T follicular helper cell (primary cell): ENCODE data around the gene MACROD1.
"Not testable (repeated sequence)": the region's sequence is repeated elsewhere in the genome, so short reads cannot be mapped to it uniquely, and the experiment has no call there.

Source experiments
- DNase-seq: peaks from one replicate; pipeline ENCODE4 v3.0.0-alpha.2; 2020; ENCODE audit warnings: low read depth

Gene MACROD1

GRCh38 chr11:64056861-64057260 lies 109.1 kb downstream of the MACROD1 start:
- no peak for DNase-seq

- DNase-seq = no peak
Measured at GRCh38 chr11:64056213-64056785, 109.6 kb downstream of the MACROD1 start.

- DNase-seq = no peak
Measured at GRCh38 chr11:64055077-64055476, 110.8 kb downstream of the MACROD1 start.

DNA sequence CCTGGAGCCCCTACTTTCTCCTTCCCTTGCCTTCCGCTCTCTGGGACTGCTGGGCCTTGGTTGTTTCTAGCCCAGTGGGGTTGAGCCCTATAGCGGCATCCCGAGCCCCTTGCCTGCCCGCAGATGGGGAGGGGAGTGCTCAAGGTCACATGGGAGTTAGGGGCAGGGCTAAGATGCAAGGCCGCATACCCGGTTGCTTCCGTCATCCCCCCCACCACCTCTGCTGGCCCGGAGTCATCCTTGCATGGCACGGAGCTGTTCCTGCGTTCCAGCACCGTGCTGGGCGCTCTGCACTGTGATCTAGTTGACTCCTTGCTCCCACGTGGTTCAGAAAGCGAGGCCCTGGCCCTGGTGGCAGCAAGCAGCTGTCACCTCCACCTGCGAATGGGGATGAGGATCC lies 112.2 kb downstream of the MACROD1 start:
- no peak for DNase-seq

- no peak for DNase-seq
Measured at GRCh38 chr11:64052938-64053622, 112.8 kb downstream of the MACROD1 start.

GRCh38 chr11:64052436-64052835 lies 113.5 kb downstream of the MACROD1 start:
- no peak for DNase-seq

DNA sequence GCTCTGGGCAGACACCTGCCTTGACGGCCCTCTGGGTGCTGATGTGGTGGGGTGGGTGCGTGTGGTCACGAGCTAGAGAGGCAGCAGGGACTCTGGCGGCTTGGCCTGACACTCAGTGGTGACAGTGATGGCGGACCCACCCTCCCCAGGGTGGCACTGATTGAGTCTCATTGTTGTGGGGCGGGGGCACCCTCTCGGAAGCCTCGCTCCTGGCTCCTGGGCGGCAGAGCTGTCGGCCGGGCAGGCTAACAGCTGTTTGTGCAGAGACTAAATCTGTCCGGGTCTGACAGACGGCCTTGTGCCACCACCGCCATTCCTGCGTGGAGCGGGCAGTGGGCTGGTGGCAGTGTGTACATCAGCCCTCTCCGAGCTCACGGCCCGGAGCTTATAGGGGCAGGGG lies 114.6 kb downstream of the MACROD1 start:
- no peak for DNase-seq

- DNase-seq = no peak
Measured at GRCh38 chr11:64049509-64049908, 116.4 kb downstream of the MACROD1 start.

GRCh38 chr11:64048042-64048854 lies 117.7 kb downstream of the MACROD1 start:
- no peak for DNase-seq

- not testable (repeated sequence) for DNase-seq
Measured at GRCh38 chr11:64047373-64047772, 118.5 kb downstream of the MACROD1 start.

- no peak for DNase-seq
Measured at GRCh38 chr11:64045700-64046099, 120.2 kb downstream of the MACROD1 start.

DNA sequence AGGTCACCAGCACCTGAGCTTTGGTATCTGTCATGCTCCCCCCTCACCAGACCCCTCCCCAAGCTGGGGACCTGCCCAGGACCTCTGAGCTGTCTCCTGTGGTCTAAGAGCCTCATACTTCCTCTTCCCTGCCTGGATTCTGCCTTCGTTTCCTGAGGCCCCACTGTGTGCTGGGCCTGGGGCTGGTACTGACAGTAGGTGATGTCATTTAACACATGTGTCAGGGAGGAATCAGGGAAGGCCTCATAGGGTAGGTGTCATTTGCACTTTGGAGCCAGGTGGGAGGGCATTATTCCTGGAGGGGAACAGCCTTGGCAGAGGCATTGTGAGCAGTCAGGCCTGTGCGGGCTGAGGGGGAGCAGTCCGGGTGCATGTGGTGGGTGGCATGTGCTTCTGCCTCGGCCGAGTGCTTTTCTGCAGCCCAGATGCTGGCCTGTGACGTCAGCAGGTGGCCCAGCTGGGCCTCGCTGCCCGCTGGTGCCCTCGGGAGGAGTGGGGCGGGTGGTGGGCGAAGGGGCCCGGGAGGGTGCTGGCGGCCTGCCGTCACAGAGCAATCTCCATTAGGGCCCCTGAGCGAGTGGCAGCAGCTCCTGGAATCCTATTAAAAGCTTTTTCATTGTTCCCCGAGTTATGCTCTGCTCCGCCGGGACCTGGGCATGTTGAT lies 121.1 kb downstream of the MACROD1 start:
- no peak for DNase-seq

GRCh38 chr11:64043545-64043944 lies 122.4 kb downstream of the MACROD1 start:
- no peak for DNase-seq

- no peak for DNase-seq
Measured at GRCh38 chr11:64042301-64042700, 123.6 kb downstream of the MACROD1 start.

- no peak for DNase-seq
Measured at GRCh38 chr11:64041846-64042245, 124.1 kb downstream of the MACROD1 start.

DNA sequence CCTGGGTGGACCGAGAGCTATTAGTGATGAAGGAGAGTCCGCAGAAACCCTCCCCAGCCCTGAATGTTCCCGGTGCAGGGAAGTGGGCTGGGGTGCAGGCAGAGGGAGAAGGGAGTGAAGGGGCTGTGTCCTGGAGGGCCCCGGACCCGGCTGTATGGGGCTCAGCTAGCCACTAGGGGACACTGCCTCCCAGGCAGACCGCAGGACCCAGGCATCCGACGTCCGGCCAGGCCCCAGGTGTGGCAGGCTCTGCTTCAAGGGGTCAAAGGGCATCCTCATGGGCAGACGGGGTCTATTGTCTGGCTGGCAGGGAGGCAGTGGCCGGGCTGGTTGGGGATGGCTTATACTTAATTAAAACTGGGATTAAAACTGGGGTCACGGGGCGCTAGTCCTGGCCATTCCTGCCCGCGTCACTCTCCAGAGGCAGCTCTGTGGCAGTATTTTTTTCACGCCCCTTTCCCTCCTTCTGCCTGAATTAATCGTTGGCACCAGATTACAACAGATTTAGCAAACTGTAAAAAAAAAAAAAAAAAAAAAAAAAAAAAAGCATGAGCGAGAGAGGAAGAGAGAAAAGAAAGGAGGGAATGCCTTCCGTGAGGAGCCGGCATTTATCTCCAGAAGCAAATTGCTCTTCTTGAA lies 125.1 kb downstream of the MACROD1 start:
- DNase-seq = no peak

- no peak for DNase-seq
Measured at GRCh38 chr11:64039012-64039665, 126.8 kb downstream of the MACROD1 start.

DNA sequence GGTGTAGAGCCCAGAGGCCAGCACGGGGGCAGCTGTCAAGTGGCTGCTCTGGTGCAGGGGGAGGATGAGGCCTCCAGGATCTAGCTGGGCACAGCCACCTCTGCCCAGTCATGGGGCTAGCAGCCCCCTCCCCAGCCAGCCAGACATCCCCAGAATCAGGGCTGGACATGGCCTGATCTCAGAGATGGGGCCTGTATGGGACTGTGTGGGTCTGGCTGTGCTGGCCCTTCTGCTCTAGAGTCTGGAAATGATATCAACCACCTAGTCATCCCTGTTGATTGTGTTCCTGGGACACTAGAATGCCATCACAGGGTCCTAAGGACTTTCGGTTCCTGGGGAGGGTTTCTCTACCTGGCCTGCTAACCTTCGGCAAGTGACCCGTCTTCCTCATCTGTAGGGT lies 127.4 kb downstream of the MACROD1 start:
- no peak for DNase-seq

DNA sequence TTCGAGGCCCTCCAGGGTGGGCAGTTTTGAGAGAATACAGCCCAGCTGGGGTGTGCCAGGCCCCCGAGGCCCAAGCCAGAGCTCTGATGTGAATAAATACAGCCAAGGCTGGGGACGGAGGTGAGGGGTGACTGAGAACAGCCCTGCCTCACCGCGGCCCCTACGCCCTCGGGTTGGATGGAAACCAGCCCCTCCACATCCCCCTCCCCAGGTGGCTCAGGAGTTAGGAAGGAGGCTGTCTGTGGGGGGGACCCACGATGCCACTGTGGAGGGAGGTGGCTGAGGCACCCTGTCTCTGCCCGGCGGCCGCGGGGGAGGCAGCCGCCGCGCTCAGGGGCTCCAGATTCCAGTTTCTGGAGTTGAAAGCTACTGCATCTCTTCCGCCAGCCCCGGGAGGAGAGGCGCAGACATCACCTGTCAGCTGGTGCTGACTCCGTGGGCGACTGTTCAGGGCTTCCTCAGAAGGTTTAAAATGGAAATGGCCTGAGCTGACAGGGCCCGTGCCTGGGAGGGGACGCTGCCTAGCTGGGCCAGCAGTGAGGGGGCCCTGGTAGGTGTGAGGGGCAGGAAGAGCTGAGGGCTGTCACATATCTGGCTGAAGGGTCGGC lies 128.8 kb downstream of the MACROD1 start:
- no peak for DNase-seq

- DNase-seq = no peak
Measured at GRCh38 chr11:64036087-64037026, 129.6 kb downstream of the MACROD1 start.
